Suprapubic skin (tissue), 4 donors: ENCODE results near the gene SLC18B1.

ENCODE experiments used
- POLR2A ChIP-seq, 2 donors: fragments of 450-650 bp; IDR thresholded peaks; one replicate each; pipeline ENCODE4 v1.6.1; 2017; ENCODE audit warnings: antibody characterized with exemption in 2 of 2, mild to moderate bottlenecking in 2 of 2, moderate library complexity in 2 of 2
- POLR2AphosphoS5 ChIP-seq, 3 donors: sonication (generic); formaldehyde crosslinking; IDR thresholded peaks; one replicate each; pipeline ENCODE4 v1.6.1; 2017; ENCODE audit warnings: antibody characterized with exemption in 3 of 3
- TF ChIP-seq, protein P1 (sequence below), 2 donors: fragments of 200-600 bp in 1 of 2; fragments of 450-650 bp in 1 of 2; sonication (generic) in 1 of 2; IDR thresholded peaks; one replicate each; pipeline ENCODE4 v1.5.1; 2016 to 2019; ENCODE audit warnings: antibody characterized with exemption in 2 of 2, mild to moderate bottlenecking in 1 of 2, moderate library complexity in 1 of 2

DNA sequence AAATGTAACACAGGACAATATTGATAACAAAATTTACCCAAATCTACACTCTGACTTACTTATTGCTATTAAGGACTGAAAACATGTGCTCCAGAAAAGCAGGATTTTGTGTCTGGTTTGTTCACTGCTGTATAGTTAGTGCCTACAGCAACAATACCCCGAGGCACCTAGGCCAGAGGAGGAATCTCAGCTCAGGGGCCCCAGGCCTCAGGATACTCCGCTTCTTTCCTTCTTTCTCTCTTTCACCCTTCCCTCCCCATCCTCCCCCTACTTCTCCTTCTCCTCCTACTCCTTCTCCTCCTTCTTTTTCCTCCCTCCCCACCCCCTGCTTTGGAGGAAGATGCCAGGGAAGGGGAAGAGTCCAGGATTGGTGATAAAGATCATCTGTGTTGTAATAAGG, 39.7 kb downstream of the SLC18B1 start:
- TF ChIP-seq, protein P1, sequence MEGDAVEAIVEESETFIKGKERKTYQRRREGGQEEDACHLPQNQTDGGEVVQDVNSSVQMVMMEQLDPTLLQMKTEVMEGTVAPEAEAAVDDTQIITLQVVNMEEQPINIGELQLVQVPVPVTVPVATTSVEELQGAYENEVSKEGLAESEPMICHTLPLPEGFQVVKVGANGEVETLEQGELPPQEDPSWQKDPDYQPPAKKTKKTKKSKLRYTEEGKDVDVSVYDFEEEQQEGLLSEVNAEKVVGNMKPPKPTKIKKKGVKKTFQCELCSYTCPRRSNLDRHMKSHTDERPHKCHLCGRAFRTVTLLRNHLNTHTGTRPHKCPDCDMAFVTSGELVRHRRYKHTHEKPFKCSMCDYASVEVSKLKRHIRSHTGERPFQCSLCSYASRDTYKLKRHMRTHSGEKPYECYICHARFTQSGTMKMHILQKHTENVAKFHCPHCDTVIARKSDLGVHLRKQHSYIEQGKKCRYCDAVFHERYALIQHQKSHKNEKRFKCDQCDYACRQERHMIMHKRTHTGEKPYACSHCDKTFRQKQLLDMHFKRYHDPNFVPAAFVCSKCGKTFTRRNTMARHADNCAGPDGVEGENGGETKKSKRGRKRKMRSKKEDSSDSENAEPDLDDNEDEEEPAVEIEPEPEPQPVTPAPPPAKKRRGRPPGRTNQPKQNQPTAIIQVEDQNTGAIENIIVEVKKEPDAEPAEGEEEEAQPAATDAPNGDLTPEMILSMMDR (IDR thresholded peaks at IDR 0.05) = no peak
- TF ChIP-seq POLR2AphosphoS5 (IDR thresholded peaks at IDR 0.05) (no peak), POLR2A (IDR thresholded peaks at IDR 0.05) (no peak)
